SK-N-SH (cell line): ENCODE data around the gene ZBTB5. TPM values are rescaled to one million over a fixed set of nuclear protein-coding genes. Genes with fewer than 3 reads are reported as not detected.

Source experiments
- CTCF ChIA-PET: fragments of 300-600, 350-600 bp; formaldehyde crosslinking; extraction: SDS; loops from one replicate; lab custom pipeline; 2021; lab: Yijun Ruan, JAX
- POLR2A ChIA-PET: fragments of 350-600 bp; sonication (Branson Sonifier 250); formaldehyde crosslinking; extraction: SDS; loops from one replicate; lab custom pipeline; 2020; ENCODE audit warnings: antibody characterized with exemption, inconsistent platforms; lab: Yijun Ruan, JAX
- DNase-seq: peaks from one replicate; pipeline ENCODE4 v3.0.0; 2012
- H2AFZ ChIP-seq: fragments of 200-600 bp; sonication (generic); 2 replicates; pipeline ENCODE4 v1.8.1; 2016; ENCODE audit warnings: antibody characterized with exemption, mild to moderate bottlenecking, low read depth
- H3F3A ChIP-seq: fragments of 200-600 bp; sonication (generic); replicated peaks from 2 replicates; pipeline ENCODE3; 2016; ENCODE audit warnings: antibody characterized with exemption, mild to moderate bottlenecking; ENCODE audit not compliant: insufficient read depth
- H3K27ac ChIP-seq, 2 experiments: fragments of 200-500 bp in 1 of 2; fragments of 200-600 bp in 1 of 2; sonication (Bioruptor generic) in 1 of 2; sonication (generic), shearing (Covaris generic) in 1 of 2; 2 replicates each; pipeline versions ENCODE4 v1.5.1 to v1.6.1; 2014 to 2016; ENCODE audit warnings: low read depth in 2 of 2, inconsistent platforms in 1 of 2, low read length in 1 of 2, mild to moderate bottlenecking in 1 of 2, mixed read lengths in 1 of 2
- H3K27me3 ChIP-seq: fragments of 200-600 bp; sonication (generic), shearing (Covaris generic); 2 replicates; pipeline ENCODE4 v1.6.1; 2016; ENCODE audit warnings: mixed run types; ENCODE audit not compliant: insufficient read depth
- H3K36me3 ChIP-seq, 2 experiments: fragments of 200-500 bp in 1 of 2; fragments of 200-600 bp in 1 of 2; sonication (Bioruptor generic) in 1 of 2; sonication (generic) in 1 of 2; replicated peaks in 1 of 2; 2 replicates each; pipeline versions ENCODE3 to v1.5.1; 2014 to 2016; ENCODE audit warnings: low read length in 1 of 2, mild to moderate bottlenecking in 1 of 2; ENCODE audit not compliant: insufficient read depth in 2 of 2, control insufficient read depth in 1 of 2
- H3K4me1 ChIP-seq, 2 experiments: fragments of 200-500 bp in 1 of 2; fragments of 200-600 bp in 1 of 2; sonication (Bioruptor generic) in 1 of 2; sonication (generic), shearing (Covaris generic) in 1 of 2; 2 replicates each; pipeline versions ENCODE4 v1.5.1 to v1.6.1; 2014 to 2016; ENCODE audit warnings: low read depth in 1 of 2, low read length in 1 of 2, mixed run types in 1 of 2; ENCODE audit not compliant: insufficient read depth in 2 of 2, control insufficient read depth in 1 of 2
- H3K4me2 ChIP-seq: fragments of 200-600 bp; sonication (generic), shearing (Covaris generic); 2 replicates; pipeline ENCODE4 v1.6.1; 2017; ENCODE audit warnings: mixed run types
- H3K4me3 ChIP-seq, 2 experiments: fragments of 200-500 bp in 1 of 2; fragments of 200-600 bp in 1 of 2; sonication (Bioruptor generic) in 1 of 2; sonication (generic), shearing (Covaris generic) in 1 of 2; 2 replicates each; pipeline versions ENCODE4 v1.5.1 to v1.8.1; 2014 to 2016; ENCODE audit warnings: low read depth in 2 of 2, inconsistent platforms in 1 of 2, low read length in 1 of 2, mild to moderate bottlenecking in 1 of 2, mixed read lengths in 1 of 2, moderate library complexity in 1 of 2
- H3K79me2 ChIP-seq: fragments of 200-600 bp; sonication (generic); 2 replicates; pipeline ENCODE4 v1.8.1; 2017; ENCODE audit warnings: mild to moderate bottlenecking; ENCODE audit not compliant: insufficient read depth
- H3K9ac ChIP-seq: fragments of 200-600 bp; sonication (generic); 2 replicates; pipeline ENCODE4 v1.6.1; 2017; ENCODE audit warnings: mixed run types
- H3K9me2 ChIP-seq: fragments of 200-600 bp; sonication (generic); 2 replicates; pipeline ENCODE4 v1.6.1; 2017; ENCODE audit warnings: mixed run types
- H3K9me3 ChIP-seq: fragments of 200-600 bp; sonication (generic); 2 replicates; pipeline ENCODE4 v1.6.1; 2017; ENCODE audit warnings: mixed run types, mild to moderate bottlenecking, moderate library complexity
- H4K20me1 ChIP-seq: fragments of 200-600 bp; sonication (generic); 2 replicates; pipeline ENCODE4 v1.6.1; 2017; ENCODE audit warnings: mild to moderate bottlenecking, mixed run types; ENCODE audit not compliant: insufficient read depth
- ELF1 ChIP-seq: IDR thresholded peaks from 2 replicates; pipeline ENCODE4 v1.4.0; 2012
- EZH2phosphoT487 ChIP-seq: fragments of 200-600 bp; sonication (generic); IDR thresholded peaks from 2 replicates; pipeline ENCODE4 v1.6.1; 2017; ENCODE audit warnings: low read depth, mixed run types, mild to moderate bottlenecking, antibody characterized with exemption, moderate library complexity, borderline replicate concordance
- FOSL2 ChIP-seq: IDR thresholded peaks from 2 replicates; pipeline ENCODE4 v1.4.0; 2012; ENCODE audit warnings: low read depth, mild to moderate bottlenecking, moderate library complexity, borderline replicate concordance
- FOXJ3 ChIP-seq: sonication (generic); formaldehyde crosslinking; IDR thresholded peaks from 2 replicates; pipeline ENCODE4 v1.5.1; 2020; ENCODE audit warnings: mild to moderate bottlenecking, missing genetic modification reagents
- GABPA ChIP-seq: IDR thresholded peaks from 2 replicates; pipeline ENCODE4 v1.4.0; 2012; ENCODE audit warnings: low read depth, mild to moderate bottlenecking
- NRF1 ChIP-seq: IDR thresholded peaks from 2 replicates; pipeline ENCODE4 v1.6.1; 2012; ENCODE audit warnings: low read depth, mild to moderate bottlenecking, low read length
- RAD21 ChIP-seq: IDR thresholded peaks from 2 replicates; pipeline ENCODE4 v1.6.1; 2012; ENCODE audit warnings: mild to moderate bottlenecking, low read length
- RFX5 ChIP-seq: IDR thresholded peaks from 2 replicates; pipeline ENCODE4 v1.6.1; 2012; ENCODE audit warnings: mild to moderate bottlenecking, improper control_type of control experiment, low read length
- SIN3A ChIP-seq: IDR thresholded peaks from 2 replicates; pipeline ENCODE4 v1.6.1; 2012; ENCODE audit warnings: low read depth, mild to moderate bottlenecking, low read length, moderate library complexity, borderline replicate concordance
- SMC3 ChIP-seq: IDR thresholded peaks from 2 replicates; pipeline ENCODE4 v1.6.1; 2012; ENCODE audit warnings: low read depth, low read length, improper control_type of control experiment
- TAF1 ChIP-seq: IDR thresholded peaks from 2 replicates; pipeline ENCODE4 v1.6.1; 2012; ENCODE audit warnings: low read depth, mild to moderate bottlenecking, low read length, moderate library complexity, borderline replicate concordance
- TEAD4 ChIP-seq: IDR thresholded peaks from 2 replicates; pipeline ENCODE4 v1.4.0; 2012; ENCODE audit warnings: mild to moderate bottlenecking, borderline replicate concordance; ENCODE audit not compliant: insufficient read depth
- WGBS: methylation state at CpG from one replicate; pipeline ENCODE4 v1.1.6; 2017; ENCODE audit warnings: low lambda C conversion rate; 5-methylcytosine and 5-hydroxymethylcytosine counted together
- polyA plus RNA-seq, 3 experiments: library from polyadenylated mRNA; depleted of rRNA; stranded (reverse); fragments of >200 nt; gene quantifications; 2 replicates each; pipeline ENCODE4 v1.2.3, GENCODE V29; 2012
- TF ChIP-seq, protein P1 (sequence below): fragments of 200-600 bp; sonication (generic); IDR thresholded peaks from 2 replicates; pipeline ENCODE4 v1.6.1; 2017; ENCODE audit warnings: antibody characterized with exemption, mild to moderate bottlenecking, moderate library complexity
- TF ChIP-seq, protein P2 (sequence below): IDR thresholded peaks from 2 replicates; pipeline ENCODE4 v1.4.0; 2012; ENCODE audit warnings: low read depth
- TF ChIP-seq, protein P3 (sequence below): IDR thresholded peaks from 2 replicates; pipeline ENCODE4 v1.4.0; 2012; ENCODE audit warnings: low read depth, borderline replicate concordance
- TF ChIP-seq, protein P4 (sequence below): IDR thresholded peaks from 2 replicates; pipeline ENCODE4 v1.4.0; 2012; ENCODE audit warnings: low read depth, borderline replicate concordance
- TF ChIP-seq, protein P5 (sequence below): fragments of 150-350 bp; IDR thresholded peaks from 2 replicates; pipeline ENCODE4 v1.6.1; 2016; ENCODE audit warnings: mild to moderate bottlenecking, low read depth, low read length

Gene ZBTB5
- polyA plus RNA-seq, 1 of the 3 experiments (the other 2 are of a cell fraction) = 6.3 TPM

DNA sequence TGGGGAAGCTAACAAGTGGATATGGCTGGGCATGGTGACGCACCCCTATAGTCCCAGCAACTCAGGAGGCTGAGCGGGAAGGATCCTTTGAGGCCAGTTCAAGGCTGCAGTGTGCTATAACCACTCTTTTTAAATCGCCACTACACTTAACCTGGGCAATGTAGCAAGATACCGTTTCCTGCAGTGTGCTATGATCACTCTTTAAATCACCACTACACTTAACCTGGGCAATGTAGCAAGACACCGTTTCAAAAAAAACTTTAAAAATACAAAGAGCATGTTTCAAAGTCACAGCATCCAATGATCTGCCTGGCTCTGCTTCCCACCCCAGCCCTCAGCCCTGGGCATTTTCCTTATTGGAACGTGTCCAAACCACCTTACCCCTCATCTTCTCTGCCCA lies 28.2 kb downstream of the ZBTB5 start:
- no peak overlapping the region for H3K9ac ChIP-seq
- peaks cover 42% of the 10 kb centered on the region for H4K20me1 ChIP-seq
- peaks cover 9% of the 10 kb centered on the region for H3F3A ChIP-seq
- no peak overlapping the region for H3K4me2 ChIP-seq
- no peak for DNase-seq
- no peak overlapping the region for H3K4me3 ChIP-seq
- WGBS = 97% methylated on average over 6 of the region's 6 CpGs
- no peaks in the 10 kb centered on the region for H3K9me2 ChIP-seq
- H3K9me3 ChIP-seq = no peaks in the 10 kb centered on the region
- H3K4me1 ChIP-seq = no peaks in the 10 kb centered on the region
- no peaks in the 10 kb centered on the region for H3K27me3 ChIP-seq
- peaks cover 38% of the 10 kb centered on the region; the same call in 1 of the 2 replicates for H3K79me2 ChIP-seq
- peaks cover 66 to 68% of the 10 kb centered on the region in 2 experiments for H3K36me3 ChIP-seq
- TF ChIP-seq NRF1 = no peak
- TF ChIP-seq GABPA = no peak
- TF ChIP-seq, all 33 proteins: peak for 0
- H3K27ac ChIP-seq = no peak overlapping the region
- no peak overlapping the region for H2AFZ ChIP-seq
- ChIA-PET CTCF (no interaction called here), POLR2A (interaction anchor here (0.6 kb wide), 1 partner anchor 1020 kb away, joined by 3 read pairs; no protein-coding TSS in a partner anchor)

DNA sequence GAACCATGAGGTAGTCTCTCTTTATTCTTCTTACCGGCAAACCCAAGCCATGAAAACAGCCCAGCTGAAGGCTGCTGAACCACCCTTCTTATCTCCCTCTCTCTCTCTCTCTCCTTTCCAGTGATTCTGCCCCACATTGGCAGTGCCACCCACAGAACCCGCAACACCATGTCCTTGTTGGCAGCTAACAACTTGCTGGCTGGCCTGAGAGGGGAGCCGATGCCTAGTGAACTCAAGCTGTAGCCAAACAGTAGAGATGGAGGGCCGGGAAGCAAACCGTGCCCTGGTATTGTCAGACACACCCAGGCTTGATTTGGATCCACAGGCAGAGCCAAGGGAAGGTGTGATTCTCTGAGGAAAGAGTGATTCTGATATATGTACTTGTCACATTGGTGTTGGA lies 28.7 kb downstream of the ZBTB5 start:
- H3K27me3 ChIP-seq = no peaks in the 10 kb centered on the region
- H3K27ac ChIP-seq = no peak overlapping the region
- CTCF ChIA-PET = interaction anchor here (0.7 to 3.3 kb wide), 2 partner anchors 12 to 21 kb away, joined by 3 to 13 read pairs; no protein-coding TSS in a partner anchor
- H3F3A ChIP-seq = peaks cover 9% of the 10 kb centered on the region
- DNase-seq = no peak
- POLR2A ChIA-PET = interaction anchor here (0.6 kb wide), 1 partner anchor 1020 kb away, joined by 3 read pairs; no protein-coding TSS in a partner anchor
- H3K4me1 ChIP-seq = no peaks in the 10 kb centered on the region
- H3K9ac ChIP-seq = no peak overlapping the region
- 99% methylated on average over 5 of the region's 5 CpGs for WGBS
- H3K9me3 ChIP-seq = no peaks in the 10 kb centered on the region
- H2AFZ ChIP-seq = no peak overlapping the region
- TF ChIP-seq, protein P1, sequence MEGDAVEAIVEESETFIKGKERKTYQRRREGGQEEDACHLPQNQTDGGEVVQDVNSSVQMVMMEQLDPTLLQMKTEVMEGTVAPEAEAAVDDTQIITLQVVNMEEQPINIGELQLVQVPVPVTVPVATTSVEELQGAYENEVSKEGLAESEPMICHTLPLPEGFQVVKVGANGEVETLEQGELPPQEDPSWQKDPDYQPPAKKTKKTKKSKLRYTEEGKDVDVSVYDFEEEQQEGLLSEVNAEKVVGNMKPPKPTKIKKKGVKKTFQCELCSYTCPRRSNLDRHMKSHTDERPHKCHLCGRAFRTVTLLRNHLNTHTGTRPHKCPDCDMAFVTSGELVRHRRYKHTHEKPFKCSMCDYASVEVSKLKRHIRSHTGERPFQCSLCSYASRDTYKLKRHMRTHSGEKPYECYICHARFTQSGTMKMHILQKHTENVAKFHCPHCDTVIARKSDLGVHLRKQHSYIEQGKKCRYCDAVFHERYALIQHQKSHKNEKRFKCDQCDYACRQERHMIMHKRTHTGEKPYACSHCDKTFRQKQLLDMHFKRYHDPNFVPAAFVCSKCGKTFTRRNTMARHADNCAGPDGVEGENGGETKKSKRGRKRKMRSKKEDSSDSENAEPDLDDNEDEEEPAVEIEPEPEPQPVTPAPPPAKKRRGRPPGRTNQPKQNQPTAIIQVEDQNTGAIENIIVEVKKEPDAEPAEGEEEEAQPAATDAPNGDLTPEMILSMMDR = no peak
- TF ChIP-seq GABPA (no peak), TAF1 (no peak), EZH2phosphoT487 (no peak), ELF1 (no peak), TEAD4 (no peak), RFX5 (no peak), FOSL2 (no peak), SMC3 (no peak), RAD21 (no peak), FOXJ3 (CRISPR knock-in tag) (no peak), SIN3A (no peak)
- TF ChIP-seq, protein P2, sequence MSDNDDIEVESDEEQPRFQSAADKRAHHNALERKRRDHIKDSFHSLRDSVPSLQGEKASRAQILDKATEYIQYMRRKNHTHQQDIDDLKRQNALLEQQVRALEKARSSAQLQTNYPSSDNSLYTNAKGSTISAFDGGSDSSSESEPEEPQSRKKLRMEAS = no peak
- TF ChIP-seq, protein P3, sequence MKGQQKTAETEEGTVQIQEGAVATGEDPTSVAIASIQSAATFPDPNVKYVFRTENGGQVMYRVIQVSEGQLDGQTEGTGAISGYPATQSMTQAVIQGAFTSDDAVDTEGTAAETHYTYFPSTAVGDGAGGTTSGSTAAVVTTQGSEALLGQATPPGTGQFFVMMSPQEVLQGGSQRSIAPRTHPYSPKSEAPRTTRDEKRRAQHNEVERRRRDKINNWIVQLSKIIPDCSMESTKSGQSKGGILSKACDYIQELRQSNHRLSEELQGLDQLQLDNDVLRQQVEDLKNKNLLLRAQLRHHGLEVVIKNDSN = no peak
- TF ChIP-seq, protein P4, sequence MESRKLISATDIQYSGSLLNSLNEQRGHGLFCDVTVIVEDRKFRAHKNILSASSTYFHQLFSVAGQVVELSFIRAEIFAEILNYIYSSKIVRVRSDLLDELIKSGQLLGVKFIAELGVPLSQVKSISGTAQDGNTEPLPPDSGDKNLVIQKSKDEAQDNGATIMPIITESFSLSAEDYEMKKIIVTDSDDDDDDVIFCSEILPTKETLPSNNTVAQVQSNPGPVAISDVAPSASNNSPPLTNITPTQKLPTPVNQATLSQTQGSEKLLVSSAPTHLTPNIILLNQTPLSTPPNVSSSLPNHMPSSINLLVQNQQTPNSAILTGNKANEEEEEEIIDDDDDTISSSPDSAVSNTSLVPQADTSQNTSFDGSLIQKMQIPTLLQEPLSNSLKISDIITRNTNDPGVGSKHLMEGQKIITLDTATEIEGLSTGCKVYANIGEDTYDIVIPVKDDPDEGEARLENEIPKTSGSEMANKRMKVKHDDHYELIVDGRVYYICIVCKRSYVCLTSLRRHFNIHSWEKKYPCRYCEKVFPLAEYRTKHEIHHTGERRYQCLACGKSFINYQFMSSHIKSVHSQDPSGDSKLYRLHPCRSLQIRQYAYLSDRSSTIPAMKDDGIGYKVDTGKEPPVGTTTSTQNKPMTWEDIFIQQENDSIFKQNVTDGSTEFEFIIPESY = no peak
- TF ChIP-seq, protein P5, sequence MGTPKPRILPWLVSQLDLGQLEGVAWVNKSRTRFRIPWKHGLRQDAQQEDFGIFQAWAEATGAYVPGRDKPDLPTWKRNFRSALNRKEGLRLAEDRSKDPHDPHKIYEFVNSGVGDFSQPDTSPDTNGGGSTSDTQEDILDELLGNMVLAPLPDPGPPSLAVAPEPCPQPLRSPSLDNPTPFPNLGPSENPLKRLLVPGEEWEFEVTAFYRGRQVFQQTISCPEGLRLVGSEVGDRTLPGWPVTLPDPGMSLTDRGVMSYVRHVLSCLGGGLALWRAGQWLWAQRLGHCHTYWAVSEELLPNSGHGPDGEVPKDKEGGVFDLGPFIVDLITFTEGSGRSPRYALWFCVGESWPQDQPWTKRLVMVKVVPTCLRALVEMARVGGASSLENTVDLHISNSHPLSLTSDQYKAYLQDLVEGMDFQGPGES = no peak
- H3K4me3 ChIP-seq = no peak overlapping the region
- no peak overlapping the region for H3K4me2 ChIP-seq
- H3K36me3 ChIP-seq = peaks cover 61 to 68% of the 10 kb centered on the region in 2 experiments
- H3K79me2 ChIP-seq = peaks cover 34% of the 10 kb centered on the region; the same call in 1 of the 2 replicates
- no peaks in the 10 kb centered on the region for H3K9me2 ChIP-seq
- peaks cover 38% of the 10 kb centered on the region for H4K20me1 ChIP-seq
